Endothelial cell of umbilical vein (primary cell): Measurements from ENCODE around the gene SV2C. TPM values are rescaled to one million over a fixed set of nuclear protein-coding genes. Genes with fewer than 3 reads are reported as not detected.

Experiments
- BruUV-seq: library from RNA; stranded (reverse); fragments of 400-500 nt; replicated peaks from 2 replicates; lab custom pipeline; 2021; lab: Mats Ljungman, UMichigan
- CTCF ChIA-PET: fragments of 300-600, 350-600 bp; sonication (Branson Sonifier 250); formaldehyde crosslinking; loops from one replicate; lab custom pipeline; 2021; ENCODE audit warnings: antibody characterized with exemption, inconsistent platforms; lab: Charles Lee
- POLR2A ChIA-PET: fragments of 300-600, 350-600 bp; sonication (Branson Sonifier 250); formaldehyde crosslinking; loops from one replicate; lab custom pipeline; 2021; ENCODE audit warnings: antibody characterized with exemption, inconsistent platforms; lab: Charles Lee
- DNase-seq: peaks from one replicate; pipeline ENCODE4 v3.0.0-alpha.2; 2011; ENCODE audit warnings: low read depth, low spot score
- FAIRE-seq: peaks from 2 replicates; lab custom pipeline; 2011; peaks lifted over from hg19 to GRCh38; lab: Jason Lieb, UNC
- H2AFZ ChIP-seq: 2 replicates; pipeline ENCODE4 v1.6.0; 2012; ENCODE audit warnings: low read depth, low read length, control low read depth, inconsistent platforms
- H3K27ac ChIP-seq: 2 replicates; pipeline ENCODE4 v1.5.1; 2011; ENCODE audit warnings: low read depth, mild to moderate bottlenecking, control low read depth, low read length, moderate library complexity; ENCODE audit not compliant: insufficient read depth
- H3K27me3 ChIP-seq, 2 experiments: 2 replicates each; pipeline versions ENCODE4 v1.6.0 to v1.6.1; 2011; ENCODE audit warnings: low read length in 2 of 2, mixed read lengths in 1 of 2; ENCODE audit not compliant: control insufficient read depth in 2 of 2, insufficient read depth in 2 of 2
- H3K36me3 ChIP-seq, 2 experiments: 2 replicates in 1 of 2; 3 replicates in 1 of 2; pipeline ENCODE4 v1.5.1; 2011; ENCODE audit warnings: low read length in 2 of 2, mild to moderate bottlenecking in 1 of 2, moderate library complexity in 1 of 2; ENCODE audit not compliant: control insufficient read depth in 2 of 2, insufficient read depth in 2 of 2; ENCODE audit errors: extremely low read depth in 1 of 2
- H3K4me1 ChIP-seq: 3 replicates; pipeline ENCODE4 v1.5.1; 2011; ENCODE audit warnings: mild to moderate bottlenecking, low read length; ENCODE audit not compliant: control insufficient read depth, insufficient read depth; ENCODE audit errors: extremely low read depth
- H3K4me2 ChIP-seq: 2 replicates; pipeline ENCODE4 v1.6.1; 2011; ENCODE audit warnings: low read length, control low read depth, mixed read lengths; ENCODE audit not compliant: insufficient read depth
- H3K4me3 ChIP-seq, 3 experiments: fragments of 200-600 bp in 1 of 3; sonication (generic), shearing (Covaris generic) in 1 of 3; replicated peaks in 1 of 3; 2 replicates each; pipeline ENCODE4 v1.5.1; 2011 to 2016; ENCODE audit warnings: control low read depth in 3 of 3, low read length in 3 of 3, mild to moderate bottlenecking in 2 of 3, inconsistent platforms in 1 of 3, low read depth in 1 of 3, moderate library complexity in 1 of 3; ENCODE audit not compliant: insufficient read depth in 1 of 3
- H3K79me2 ChIP-seq: 2 replicates; pipeline ENCODE4 v1.6.0; 2012; ENCODE audit warnings: low read length, inconsistent platforms; ENCODE audit not compliant: control insufficient read depth, insufficient read depth
- H3K9ac ChIP-seq: replicated peaks from 2 replicates; pipeline ENCODE3; 2011; ENCODE audit warnings: low read length, control low read depth; ENCODE audit not compliant: insufficient read depth; ENCODE audit errors: extremely low read depth
- H3K9me1 ChIP-seq: replicated peaks from 3 replicates; pipeline ENCODE4 v1.6.0; 2011; ENCODE audit warnings: mild to moderate bottlenecking, low read length; ENCODE audit not compliant: control insufficient read depth, insufficient read depth; ENCODE audit errors: extremely low read depth
- H3K9me3 ChIP-seq: replicated peaks from 2 replicates; pipeline ENCODE4 v1.5.1; 2012; ENCODE audit warnings: low read length, inconsistent platforms; ENCODE audit not compliant: control insufficient read depth, insufficient read depth
- H4K20me1 ChIP-seq: replicated peaks from 2 replicates; pipeline ENCODE3; 2011; ENCODE audit warnings: mild to moderate bottlenecking, low read length; ENCODE audit not compliant: control insufficient read depth, insufficient read depth; ENCODE audit errors: extremely low read depth
- EZH2 ChIP-seq: IDR thresholded peaks from 2 replicates; pipeline ENCODE4 v1.6.1; 2012; ENCODE audit warnings: borderline replicate concordance, low read depth, mild to moderate bottlenecking, moderate library complexity, low read length, inconsistent platforms; ENCODE audit not compliant: severe bottlenecking
- FOS ChIP-seq: IDR thresholded peaks from 2 replicates; pipeline ENCODE4 v1.6.1; 2011; ENCODE audit warnings: mild to moderate bottlenecking, low read length, moderate library complexity, borderline replicate concordance; ENCODE audit not compliant: insufficient read depth
- GATA2 ChIP-seq: IDR thresholded peaks from 2 replicates; pipeline ENCODE4 v1.7.0; 2011; ENCODE audit warnings: low read depth, mild to moderate bottlenecking, moderate library complexity, mixed read lengths, low read length; ENCODE audit not compliant: insufficient read length, insufficient read depth
- JUN ChIP-seq: IDR thresholded peaks from 2 replicates; pipeline ENCODE4 v1.6.1; 2011; ENCODE audit warnings: borderline replicate concordance, low read depth; ENCODE audit not compliant: insufficient read length, insufficient read depth
- MAX ChIP-seq: IDR thresholded peaks from 2 replicates; pipeline ENCODE4 v1.6.1; 2011; ENCODE audit not compliant: insufficient read depth, insufficient read length
- MYC ChIP-seq: IDR thresholded peaks from one replicate; pipeline ENCODE4 v1.6.1; 2011; ENCODE audit warnings: mild to moderate bottlenecking, low read depth, low read length
- POLR2A ChIP-seq: IDR thresholded peaks from 2 replicates; pipeline ENCODE4 v1.6.1; 2012; ENCODE audit warnings: low read depth, mild to moderate bottlenecking, control low read depth, low read length
- POLR2AphosphoS5 ChIP-seq: IDR thresholded peaks from 2 replicates; pipeline ENCODE4 v1.6.1; 2012; ENCODE audit warnings: low read depth, mild to moderate bottlenecking, control low read depth, low read length, moderate library complexity; ENCODE audit not compliant: insufficient read depth
- dilution Hi-C: fragments of 300-500 bp; cut with MboI; formaldehyde crosslinking; loops from one replicate; pipeline ENCODE4 v1.15.0; 2019; ENCODE audit warnings: low sequenced_read_pairs; ENCODE audit not compliant: extremely low pct_ligation_motif_present
- intact Hi-C: fragments of 100-400 bp; cut with micrococcal nuclease; formaldehyde crosslinking; loops from one replicate; pipeline ENCODE4 v1.10.0; 2022
- polyA plus RNA-seq, 4 experiments: library from polyadenylated mRNA; depleted of rRNA in 3 of 4; stranded (reverse) in 3 of 4; unstranded in 1 of 4; fragments of >200 nt; gene quantifications; 2 replicates each; pipeline versions ENCODE4 v1.2.1 to v1.2.3, GENCODE V29; 2011 to 2012; ENCODE audit warnings: missing spikeins in 1 of 4
- total RNA-seq: library from RNA; stranded (reverse); gene quantifications from 2 replicates; pipeline ENCODE4 v1.2.3, GENCODE V29; 2021
- TF ChIP-seq, protein P1 (sequence below), 2 donors: IDR thresholded peaks; 1 replicate in 1 of 2; 2 replicates in 1 of 2; pipeline ENCODE4 v1.5.1; 2011; ENCODE audit warnings: low read length in 2 of 2, mild to moderate bottlenecking in 2 of 2, moderate library complexity in 2 of 2, control low read depth in 1 of 2, inconsistent platforms in 1 of 2, low read depth in 1 of 2; ENCODE audit not compliant: insufficient read depth in 1 of 2; ENCODE audit errors: extremely low read depth in 1 of 2

SV2C gene
- total and polyA plus RNA-seq, 2 donors (not counting 3 experiments of a cell fraction or from before 2014, with no cell fraction given), result not detected

DNA sequence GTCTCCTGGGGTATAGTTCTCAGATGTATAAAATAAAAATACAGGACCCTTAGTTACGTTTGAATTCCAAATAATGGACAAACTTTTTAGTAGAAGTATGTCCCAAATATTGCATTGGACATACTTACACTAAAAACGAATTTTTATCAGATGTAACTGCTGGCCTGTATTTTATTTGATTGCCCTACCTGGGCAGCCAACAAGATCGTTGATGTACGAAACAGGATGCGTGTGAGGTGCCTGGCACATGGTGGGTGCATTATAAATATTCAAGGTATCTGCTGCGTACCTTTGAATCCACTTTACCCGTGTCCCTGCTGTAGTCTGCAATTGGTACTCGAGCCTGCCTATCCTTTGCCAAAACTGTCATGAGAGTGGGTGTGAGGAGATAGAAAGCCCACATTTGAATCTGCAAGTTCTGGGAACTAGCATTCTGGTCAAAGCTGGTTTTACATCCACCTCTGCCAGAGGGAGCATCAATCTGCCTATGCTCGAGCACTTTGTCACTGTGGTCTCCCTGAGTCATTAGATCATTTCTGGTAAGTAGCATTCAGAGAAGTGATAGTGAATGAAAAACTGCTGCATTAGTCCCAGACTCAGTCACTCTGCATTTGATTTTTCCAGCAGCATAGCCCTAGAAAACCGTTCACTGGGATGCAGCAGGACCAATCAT is 186.2 kb downstream of the SV2C start:
- POLR2A ChIA-PET, result no interaction called here
- Histone ChIP-seq H4K20me1 (no peaks in the 10 kb centered on the region), H2AFZ (no peak overlapping the region), H3K9ac (no peak overlapping the region), H3K4me2 (no peak overlapping the region), H3K36me3 (no peaks in the 10 kb centered on the region), H3K9me3 (no peaks in the 10 kb centered on the region), H3K27me3 (no peaks in the 10 kb centered on the region), H3K4me3 (no peak overlapping the region), H3K79me2 (no peaks in the 10 kb centered on the region), H3K27ac (no peak overlapping the region), H3K9me1 (no peaks in the 10 kb centered on the region), H3K4me1 (no peaks in the 10 kb centered on the region)
- TF ChIP-seq MYC (no peak), MAX (no peak), JUN (no peak), FOS (no peak), GATA2 (no peak), POLR2A (no peak), POLR2AphosphoS5 (no peak), EZH2 (no peak)
- TF ChIP-seq, protein P1, sequence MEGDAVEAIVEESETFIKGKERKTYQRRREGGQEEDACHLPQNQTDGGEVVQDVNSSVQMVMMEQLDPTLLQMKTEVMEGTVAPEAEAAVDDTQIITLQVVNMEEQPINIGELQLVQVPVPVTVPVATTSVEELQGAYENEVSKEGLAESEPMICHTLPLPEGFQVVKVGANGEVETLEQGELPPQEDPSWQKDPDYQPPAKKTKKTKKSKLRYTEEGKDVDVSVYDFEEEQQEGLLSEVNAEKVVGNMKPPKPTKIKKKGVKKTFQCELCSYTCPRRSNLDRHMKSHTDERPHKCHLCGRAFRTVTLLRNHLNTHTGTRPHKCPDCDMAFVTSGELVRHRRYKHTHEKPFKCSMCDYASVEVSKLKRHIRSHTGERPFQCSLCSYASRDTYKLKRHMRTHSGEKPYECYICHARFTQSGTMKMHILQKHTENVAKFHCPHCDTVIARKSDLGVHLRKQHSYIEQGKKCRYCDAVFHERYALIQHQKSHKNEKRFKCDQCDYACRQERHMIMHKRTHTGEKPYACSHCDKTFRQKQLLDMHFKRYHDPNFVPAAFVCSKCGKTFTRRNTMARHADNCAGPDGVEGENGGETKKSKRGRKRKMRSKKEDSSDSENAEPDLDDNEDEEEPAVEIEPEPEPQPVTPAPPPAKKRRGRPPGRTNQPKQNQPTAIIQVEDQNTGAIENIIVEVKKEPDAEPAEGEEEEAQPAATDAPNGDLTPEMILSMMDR (IDR thresholded peaks at IDR 0.05; ENCODE audit: extremely low read depth in 1 of 2, insufficient read depth in 1 of 2, low read depth in 1 of 2, low read length in 2 of 2), result no peak
- dilution Hi-C loops (no loop called here), intact Hi-C loops (no loop called here)
- DNase-seq, result no peak
- no TSS peak for BruUV-seq
- no peak for FAIRE-seq
- CTCF ChIA-PET, result no interaction called here
